OCI-LY7 (cell line): ENCODE measurements around the gene DNAH14. TPM values are rescaled to one million over a fixed set of nuclear protein-coding genes. Genes with fewer than 3 reads are reported as not detected.

Source experiments
- BruUV-seq: library from RNA; stranded (reverse); fragments of 400-500 nt; replicated peaks from 2 replicates; lab custom pipeline; 2021; lab: Mats Ljungman, UMichigan
- CTCF ChIA-PET: fragments of 300-600 bp; sonication (Branson Sonifier 250); formaldehyde crosslinking; loops from one replicate; lab custom pipeline; 2022; ENCODE audit warnings: antibody characterized with exemption; ENCODE audit not compliant: unreplicated experiment; lab: Charles Lee
- POLR2A ChIA-PET: fragments of 300-600 bp; sonication (Branson Sonifier 250); formaldehyde crosslinking; loops from one replicate; lab custom pipeline; 2022; ENCODE audit warnings: antibody characterized with exemption; lab: Charles Lee
- DNase-seq: peaks from one replicate; pipeline ENCODE4 v3.0.0-alpha.2; 2015; ENCODE audit warnings: low spot score
- H2AFZ ChIP-seq: fragments of 200-600 bp; sonication (generic), shearing (Covaris generic); 2 replicates; pipeline ENCODE4 v1.6.1; 2014; ENCODE audit warnings: mild to moderate bottlenecking, antibody characterized with exemption, low read length, moderate library complexity
- H3K27ac ChIP-seq: fragments of 200-600 bp; sonication (generic); 2 replicates; pipeline ENCODE4 v1.5.1; 2014; ENCODE audit warnings: mixed run types, low read depth, mild to moderate bottlenecking, moderate library complexity, low read length, inconsistent platforms; ENCODE audit not compliant: poor library complexity, severe bottlenecking
- H3K36me3 ChIP-seq: fragments of 200-600 bp; sonication (generic); 2 replicates; pipeline ENCODE4 v1.6.1; 2014; ENCODE audit warnings: mild to moderate bottlenecking, antibody characterized with exemption, low read length, moderate library complexity, mixed read lengths; ENCODE audit not compliant: insufficient read depth
- H3K4me1 ChIP-seq: fragments of 200-600 bp; sonication (generic); 2 replicates; pipeline ENCODE4 v1.5.1; 2014; ENCODE audit warnings: mild to moderate bottlenecking, low read length; ENCODE audit not compliant: insufficient read depth, poor library complexity, severe bottlenecking
- H3K4me2 ChIP-seq: fragments of 200-600 bp; sonication (generic); 2 replicates; pipeline ENCODE4 v1.6.1; 2014; ENCODE audit warnings: mild to moderate bottlenecking, low read length
- H3K4me3 ChIP-seq: fragments of 200-600 bp; sonication (generic); 2 replicates; pipeline ENCODE4 v1.5.1; 2014; ENCODE audit warnings: mild to moderate bottlenecking, low read depth, low read length; ENCODE audit not compliant: poor library complexity, severe bottlenecking
- H3K79me2 ChIP-seq: fragments of 200-600 bp; sonication (generic); 2 replicates; pipeline ENCODE4 v1.6.1; 2016; ENCODE audit warnings: low read depth, mild to moderate bottlenecking, low read length, moderate library complexity, mixed read lengths; ENCODE audit not compliant: insufficient read depth
- H3K9me2 ChIP-seq: fragments of 200-600 bp; sonication (generic); 2 replicates; pipeline ENCODE4 v1.6.1; 2016; ENCODE audit warnings: mild to moderate bottlenecking, low read length, mixed read lengths; ENCODE audit not compliant: insufficient read depth
- H3K9me3 ChIP-seq: fragments of 200-600 bp; sonication (generic); 2 replicates; pipeline ENCODE4 v1.6.1; 2014; ENCODE audit warnings: mild to moderate bottlenecking, mixed run types, low read length, mixed read lengths
- H4K20me1 ChIP-seq: fragments of 200-600 bp; sonication (generic); 2 replicates; pipeline ENCODE4 v1.6.1; 2014; ENCODE audit warnings: mild to moderate bottlenecking, antibody characterized with exemption, low read length, moderate library complexity, mixed read lengths; ENCODE audit not compliant: insufficient read depth
- CTCF ChIP-seq: fragments of 200-600 bp; sonication (generic); conservative IDR thresholded peaks from 2 replicates; pipeline ENCODE4 v1.5.1; 2014; ENCODE audit warnings: mild to moderate bottlenecking, antibody characterized with exemption, low read length, moderate library complexity, mixed read lengths
- EZH2phosphoT487 ChIP-seq: fragments of 200-600 bp; sonication (generic); IDR thresholded peaks from 2 replicates; pipeline ENCODE4 v1.6.1; 2018; ENCODE audit warnings: low read depth, borderline replicate concordance, mild to moderate bottlenecking, mixed run types, antibody characterized with exemption, low read length, moderate library complexity, mixed read lengths
- intact Hi-C: fragments of 100-400 bp; cut with micrococcal nuclease; formaldehyde crosslinking; loops from one replicate; pipeline ENCODE4 v1.10.0; 2022; ENCODE audit not compliant: unreplicated experiment
- total RNA-seq, 2 experiments: library from RNA; depleted of rRNA in 1 of 2; stranded (reverse); fragments of >200 nt in 1 of 2; shearing (Covaris generic) in 1 of 2; gene quantifications; 2 replicates each; pipeline ENCODE4 v1.2.3, GENCODE V29; 2014 to 2022

The DNAH14 gene
- total RNA-seq, 2 experiments from 2014 or later = not detected

GRCh38 chr1:225258811-225259210 lies 329.3 kb downstream of the DNAH14 start:
- ChIA-PET POLR2A (no interaction called here), CTCF (no interaction called here)
- Histone ChIP-seq H3K4me1 (no peaks in the 10 kb centered on the region), H4K20me1 (no peaks in the 10 kb centered on the region), H3K79me2 (no peaks in the 10 kb centered on the region), H3K4me2 (no peak overlapping the region), H2AFZ (no peak overlapping the region), H3K9me2 (no peaks in the 10 kb centered on the region), H3K4me3 (no peak overlapping the region), H3K27ac (no peak overlapping the region), H3K9me3 (no peaks in the 10 kb centered on the region), H3K36me3 (no peaks in the 10 kb centered on the region)
- no TSS peak for BruUV-seq
- no peak for DNase-seq
- intact Hi-C loops = no loop called here
- TF ChIP-seq EZH2phosphoT487 = no peak

- ChIA-PET CTCF (no interaction called here), POLR2A (no interaction called here)
- no peak overlapping the region for H3K4me2 ChIP-seq
- no peaks in the 10 kb centered on the region for H3K4me1 ChIP-seq
- H2AFZ ChIP-seq = no peak overlapping the region
- no peak overlapping the region for H3K4me3 ChIP-seq
- intact Hi-C loops = no loop called here
- no peaks in the 10 kb centered on the region for H4K20me1 ChIP-seq
- no TSS peak for BruUV-seq
- H3K36me3 ChIP-seq = no peaks in the 10 kb centered on the region
- H3K9me2 ChIP-seq = no peaks in the 10 kb centered on the region
- DNase-seq = no peak
- H3K9me3 ChIP-seq = no peaks in the 10 kb centered on the region
- TF ChIP-seq CTCF (no peak), EZH2phosphoT487 (no peak)
- no peaks in the 10 kb centered on the region for H3K79me2 ChIP-seq
- H3K27ac ChIP-seq = no peak overlapping the region
Measured at GRCh38 chr1:225259542-225259941, 330.1 kb downstream of the DNAH14 start.

- intact Hi-C loops = no loop called here
- no TSS peak for BruUV-seq
Measured at GRCh38 chr1:225260319-225260718, 330.8 kb downstream of the DNAH14 start.

More at GRCh38 chr1:225260319-225260718, 330.8 kb downstream of the DNAH14 start:
- ChIA-PET CTCF (no interaction called here), POLR2A (no interaction called here)
- Histone ChIP-seq H3K27ac (no peak overlapping the region), H4K20me1 (no peaks in the 10 kb centered on the region), H3K36me3 (no peaks in the 10 kb centered on the region), H2AFZ (no peak overlapping the region), H3K4me1 (no peaks in the 10 kb centered on the region), H3K79me2 (no peaks in the 10 kb centered on the region), H3K4me2 (no peak overlapping the region), H3K9me3 (no peaks in the 10 kb centered on the region), H3K4me3 (no peak overlapping the region), H3K9me2 (no peaks in the 10 kb centered on the region)
- TF ChIP-seq CTCF (no peak), EZH2phosphoT487 (no peak)
- no peak for DNase-seq
